ENCODE measurements around the gene KMO.

GRCh38 chr1:241592273-241592958 lies 60.2 kb downstream of the KMO start:
- TF ChIP-seq CTCF (IDR thresholded peaks at IDR 0.05; ENCODE audit: control extremely low read depth in 1 of 3, insufficient read depth in 1 of 3, low read depth in 1 of 3, low read length in 3 of 3) = no peak
- no peak for TF ChIP-seq SP2 (IDR thresholded peaks at IDR 0.05; ENCODE audit: low read length)
- no peak for TF ChIP-seq HDAC2 (IDR thresholded peaks at IDR 0.05; ENCODE audit: borderline replicate concordance in 1 of 2, low read depth in 2 of 2, low read length in 2 of 2)
- no peak for TF ChIP-seq KDM1A (IDR thresholded peaks at IDR 0.05; ENCODE audit: borderline replicate concordance, low read length)
- TF ChIP-seq BRCA1 (IDR thresholded peaks at IDR 0.05; ENCODE audit: low read depth, low read length) = no peak
- TF ChIP-seq ASH2L (IDR thresholded peaks at IDR 0.05; ENCODE audit: low read length) = no peak
- TF ChIP-seq ATF2 (IDR thresholded peaks at IDR 0.05; ENCODE audit: low read length) = no peak
- no peak for TF ChIP-seq SIN3A (conservative IDR thresholded peaks at IDR 0.05 in 1 of 2, IDR thresholded peaks at IDR 0.05 in 1 of 2; ENCODE audit: low read depth in 1 of 2, low read length in 2 of 2)
- no peak for TF ChIP-seq CEBPB (IDR thresholded peaks at IDR 0.05; ENCODE audit: low read depth, low read length)
- no peak for TF ChIP-seq POLR2AphosphoS5 (IDR thresholded peaks at IDR 0.05; ENCODE audit: low read depth, low read length)
- TF ChIP-seq POLR2A (IDR thresholded peaks at IDR 0.05; ENCODE audit: control extremely low read depth in 1 of 2, low read depth in 2 of 2, low read length in 2 of 2) = no peak
- TF ChIP-seq PHF8 (conservative IDR thresholded peaks at IDR 0.05; ENCODE audit: low read depth, low read length) = no peak
- no peak for TF ChIP-seq ZNF274 (IDR thresholded peaks at IDR 0.05; ENCODE audit: borderline replicate concordance, extremely low read depth, low read length)
